Esophagus muscularis mucosa (tissue), 4 donors: Measurements from ENCODE around the gene CYTH1. TPM values are rescaled to one million over a fixed set of nuclear protein-coding genes. Genes with fewer than 3 reads are reported as not detected.
A peak's percentile ranks its signal among the peaks of the same experiment; 100 is the strongest.

Experiments used
- DNase-seq: peaks from one replicate; pipeline ENCODE4 v3.0.0-alpha.2; 2017; ENCODE audit errors: extremely low spot score
- H3K27ac ChIP-seq, 4 donors: fragments of 200-600 bp; sonication (generic); replicated peaks in 1 of 4; 1 replicate in 3 of 4; 2 replicates in 1 of 4; pipeline ENCODE4 v1.5.1; 2016 to 2019; ENCODE audit warnings: mild to moderate bottlenecking in 1 of 4
- H3K27me3 ChIP-seq, 4 donors: fragments of 200-600 bp; sonication (generic); one replicate each; pipeline versions ENCODE4 v1.5.1 to v1.6.0; 2016 to 2019
- H3K36me3 ChIP-seq, 4 donors: fragments of 200-600 bp; sonication (generic); one replicate each; pipeline ENCODE4 v1.5.1; 2016 to 2019
- H3K4me1 ChIP-seq, 4 donors: fragments of 200-600 bp; sonication (generic); one replicate each; pipeline ENCODE4 v1.5.1; 2016 to 2019
- H3K4me3 ChIP-seq, 4 donors: fragments of 200-600 bp; sonication (generic); 1 replicate in 2 of 4; 2 replicates in 2 of 4; pipeline ENCODE4 v1.5.1; 2016 to 2019; ENCODE audit warnings: mild to moderate bottlenecking in 4 of 4, moderate library complexity in 1 of 4
- H3K9me3 ChIP-seq, 4 donors: fragments of 200-600 bp; sonication (generic); 1 replicate in 3 of 4; 2 replicates in 1 of 4; pipeline ENCODE4 v1.5.1; 2016 to 2019
- CTCF ChIP-seq, 3 experiments: fragments of 200-600 bp in 2 of 3; fragments of 450-650 bp in 1 of 3; sonication (generic) in 2 of 3; IDR thresholded peaks; one replicate each; pipeline ENCODE4 v1.5.1; 2017 to 2019; ENCODE audit warnings: antibody characterized with exemption in 3 of 3, mild to moderate bottlenecking in 2 of 3, moderate library complexity in 1 of 3
- EP300 ChIP-seq: sonication (generic); formaldehyde crosslinking; IDR thresholded peaks from one replicate; pipeline ENCODE4 v1.6.1; 2017; ENCODE audit warnings: antibody characterized with exemption
- POLR2A ChIP-seq: fragments of 450-650 bp; IDR thresholded peaks from one replicate; pipeline ENCODE4 v1.6.1; 2017; ENCODE audit warnings: antibody characterized with exemption, moderate library complexity, mild to moderate bottlenecking, low read depth
- POLR2AphosphoS5 ChIP-seq, 2 donors: sonication (generic); formaldehyde crosslinking; IDR thresholded peaks; one replicate each; pipeline ENCODE4 v1.6.1; 2017; ENCODE audit warnings: antibody characterized with exemption in 2 of 2
- WGBS: methylation state at CpG from one replicate; pipeline ENCODE4 v1.1.5; 2018; 5-methylcytosine and 5-hydroxymethylcytosine counted together
- intact Hi-C: fragments of 100-400 bp; cut with DNase I; formaldehyde crosslinking; loops from one replicate; pipeline ENCODE4 v1.15.1; 2023
- total RNA-seq, 4 donors: library from RNA; depleted of rRNA; stranded (reverse); fragments of >200 nt; gene quantifications; one replicate each; pipeline versions ENCODE4 v1.1.0 to v1.2.1, GENCODE V29; 2016

CYTH1 gene
- total RNA-seq, 4 donors from 2014 or later, result 25.7 to 39.4 (median 35.7) TPM

DNA sequence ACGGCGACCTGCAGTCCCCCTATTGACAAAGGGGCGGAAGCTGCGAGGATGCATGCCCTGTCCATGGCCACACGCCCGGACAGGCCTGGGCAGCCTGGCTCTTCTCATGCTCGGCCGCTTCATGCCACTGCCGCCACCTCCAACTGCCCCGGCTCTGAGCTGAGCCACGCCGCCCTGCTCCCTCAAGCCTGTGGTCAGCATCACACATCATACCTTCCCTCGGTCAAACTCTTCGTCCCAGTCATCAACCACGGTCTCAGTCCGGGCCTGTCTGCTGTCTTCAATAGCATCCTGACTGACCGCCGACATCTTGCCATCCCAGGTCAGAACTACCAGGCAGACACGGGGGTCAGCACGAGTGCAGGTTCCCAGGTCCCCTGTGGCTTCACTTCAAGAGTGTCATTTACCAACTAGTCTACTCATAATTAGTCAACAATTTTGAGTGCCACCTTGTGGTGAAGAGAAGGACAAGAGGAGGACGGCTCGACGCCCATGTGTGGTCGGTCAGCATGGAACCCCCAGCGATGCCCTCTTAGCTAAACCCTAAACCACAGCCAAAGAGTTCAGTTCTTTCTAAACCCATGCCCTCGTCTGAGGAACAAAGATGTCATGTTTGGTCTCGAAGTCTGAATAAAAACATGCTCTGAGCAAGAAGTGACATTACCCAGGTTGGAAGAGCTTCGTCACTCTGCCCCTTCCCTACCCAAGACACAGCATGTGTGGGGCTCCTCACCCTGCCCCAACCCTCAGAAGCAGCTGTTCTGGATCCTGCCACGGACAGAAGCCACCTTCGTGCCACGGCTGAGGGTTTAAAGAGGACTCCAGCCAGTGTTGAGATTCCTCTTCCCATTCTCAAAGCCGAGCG, 16.9 kb upstream of the CYTH1 start:
- peaks cover 57 to 95% (median 95%) of the 10 kb centered on the region in 4 donors for H3K36me3 ChIP-seq
- H3K4me1 ChIP-seq, result peaks cover 10 to 24% (median 13%) of the 10 kb centered on the region in 4 donors
- intact Hi-C loops, result no loop called here

DNA sequence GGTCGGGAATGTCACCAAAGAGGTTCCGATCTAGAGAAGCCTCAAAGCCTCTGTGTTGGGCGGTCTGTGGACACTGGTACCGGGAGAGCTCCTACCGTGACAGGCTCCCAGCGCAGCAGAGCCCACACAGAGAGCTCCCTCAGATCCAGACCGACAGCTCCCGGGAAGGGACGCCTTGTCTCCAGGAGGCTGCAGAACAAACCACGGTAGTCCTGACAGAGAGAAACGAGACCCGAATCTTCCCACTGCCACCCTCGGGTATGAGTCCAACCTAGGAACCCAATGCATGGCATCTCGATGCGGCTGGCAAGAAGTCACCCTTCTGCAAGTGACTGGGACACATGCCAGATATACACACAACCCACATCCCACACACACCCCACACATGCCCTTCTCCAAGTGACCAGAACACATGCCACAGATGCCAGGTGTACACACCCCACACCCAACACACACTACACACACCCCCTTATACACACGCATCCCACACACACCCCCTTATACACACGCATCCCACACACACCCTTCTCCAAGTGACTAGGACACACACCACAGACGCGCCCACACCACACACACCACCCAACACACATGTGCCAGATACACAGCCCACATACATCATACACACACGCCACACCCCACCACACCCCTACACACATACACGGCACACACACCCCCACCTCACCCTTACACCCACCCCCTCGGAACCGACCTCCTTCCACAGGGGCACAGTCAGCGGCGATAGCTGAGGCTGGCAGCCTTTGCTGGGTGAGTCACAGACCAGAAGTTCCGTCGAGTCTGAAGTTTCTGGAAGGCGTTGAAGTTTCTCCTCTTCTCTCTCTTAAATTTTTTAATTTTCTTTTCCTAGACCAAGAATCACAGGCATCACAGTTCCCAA, 15.9 kb upstream of the CYTH1 start:
- Histone ChIP-seq H3K4me1 (peaks cover 4 to 16% (median 12%) of the 10 kb centered on the region in 4 donors), H3K9me3 (no peaks in the 10 kb centered on the region), H3K27ac (no peak overlapping the region), H3K4me3 (no peak overlapping the region), H3K36me3 (peaks cover 48 to 95% (median 94%) of the 10 kb centered on the region in 4 donors), H3K27me3 (no peaks in the 10 kb centered on the region)
- 86% methylated on average over 28 of the region's 28 CpGs for WGBS
- DNase-seq, result no peak
- intact Hi-C loops, result no loop called here
- TF ChIP-seq EP300 (no peak), POLR2A (no peak)

More for the DNA sequence above, 16.9 kb upstream of the CYTH1 start:
- peak; percentile 40 to 52 (median 43) for TF ChIP-seq CTCF (IDR thresholded peaks at IDR 0.05)
- no peak for TF ChIP-seq POLR2AphosphoS5 (IDR thresholded peaks at IDR 0.05)
- no peak for TF ChIP-seq EP300
- no peak for DNase-seq
- no peaks in the 10 kb centered on the region for H3K9me3 ChIP-seq
- 75% methylated on average over 28 of the region's 33 CpGs for whole genome bisulfite sequencing
- no peaks in the 10 kb centered on the region for H3K27me3 ChIP-seq
- no peak overlapping the region for H3K4me3 ChIP-seq
- H3K27ac ChIP-seq, result no peak overlapping the region

DNA sequence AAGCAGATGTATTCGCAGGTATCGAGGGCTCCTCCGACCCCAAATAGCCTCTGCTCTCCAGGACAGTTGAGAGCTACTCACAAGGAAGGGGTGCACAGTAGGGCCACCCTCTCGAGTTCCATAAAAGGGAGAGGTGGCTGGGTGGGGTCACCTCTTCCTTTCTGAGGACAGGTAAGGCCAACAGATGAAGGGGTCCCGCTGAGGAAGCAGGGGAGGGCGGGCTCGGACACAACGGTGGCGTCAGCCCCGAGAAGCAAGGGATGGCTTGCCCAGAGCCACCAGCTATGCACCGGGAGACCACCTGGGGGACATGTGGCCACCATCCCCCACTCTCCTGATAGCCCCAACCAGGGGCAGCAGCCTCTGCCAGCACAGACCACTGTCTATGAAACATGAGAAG, 15.1 kb upstream of the CYTH1 start:
- TF ChIP-seq POLR2A (no peak), POLR2AphosphoS5 (IDR thresholded peaks at IDR 0.05) (no peak), EP300 (no peak)
- peaks cover 40 to 95% (median 90%) of the 10 kb centered on the region in 4 donors for H3K36me3 ChIP-seq
- H3K4me3 ChIP-seq, result no peak overlapping the region
- H3K27ac ChIP-seq, result no peak overlapping the region
- no peaks in the 10 kb centered on the region for H3K9me3 ChIP-seq
- 82% methylated on average over 11 of the region's 11 CpGs for WGBS
- DNase-seq, result no peak
- H3K27me3 ChIP-seq, result no peaks in the 10 kb centered on the region
- H3K4me1 ChIP-seq, result peaks cover 8 to 19% (median 15%) of the 10 kb centered on the region in 4 donors
- intact Hi-C loops, result no loop called here

- Histone ChIP-seq H3K4me3 (no peak overlapping the region), H3K36me3 (peaks cover 38 to 93% (median 83%) of the 10 kb centered on the region in 4 donors), H3K27me3 (no peaks in the 10 kb centered on the region), H3K27ac (peak overlapping the region in 1 of 4 donors; percentile 4), H3K9me3 (no peaks in the 10 kb centered on the region), H3K4me1 (peaks cover 15 to 26% (median 21%) of the 10 kb centered on the region in 4 donors)
- intact Hi-C loops, result no loop called here
- no peak for DNase-seq
- TF ChIP-seq POLR2A, result no peak
- no peak for TF ChIP-seq EP300
- no peak for TF ChIP-seq CTCF (IDR thresholded peaks at IDR 0.05)
- TF ChIP-seq POLR2AphosphoS5 (IDR thresholded peaks at IDR 0.05), result no peak
- WGBS, result 77% methylated on average over 9 of the region's 11 CpGs
These were observed 14.4 kb upstream of the CYTH1 start for GRCh38 chr17:78796517-78796900.

GRCh38 chr17:78795861-78796516, 13.9 kb upstream of the CYTH1 start:
- Histone ChIP-seq H3K4me1 (peaks cover 20 to 31% (median 26%) of the 10 kb centered on the region in 4 donors), H3K4me3 (no peak overlapping the region), H3K27ac (peak overlapping the region in 1 of 4 donors; percentile 4), H3K9me3 (no peaks in the 10 kb centered on the region), H3K36me3 (peaks cover 36 to 91% (median 78%) of the 10 kb centered on the region in 4 donors), H3K27me3 (no peaks in the 10 kb centered on the region)
- 82% methylated on average over 14 of the region's 14 CpGs for WGBS
- intact Hi-C loops, result no loop called here
- no peak for TF ChIP-seq POLR2AphosphoS5 (IDR thresholded peaks at IDR 0.05)
- no peak for TF ChIP-seq EP300
- TF ChIP-seq CTCF (IDR thresholded peaks at IDR 0.05), result no peak
- no peak for TF ChIP-seq POLR2A
- DNase-seq, result no peak
